DND-41 (cell line): ENCODE data around the gene AOPEP.
"Not testable (repeated sequence)": the region's sequence is repeated elsewhere in the genome, so short reads cannot be mapped to it uniquely, and the experiment has no call there.

ENCODE experiments used
- ATAC-seq: fragments of 200-7000 bp; cut with Tn5 transposase; 3 replicates; pipeline ENCODE4 v1.9.1; 2021; ENCODE audit warnings: low read depth; ENCODE audit not compliant: insufficient read depth
- DNase-seq: peaks from one replicate; pipeline ENCODE4 v3.0.0-alpha.2; 2020
- H2AFZ ChIP-seq: 2 replicates; pipeline ENCODE4 v1.6.0; 2012; ENCODE audit warnings: low read depth, low read length
- H3K27ac ChIP-seq: 2 replicates; pipeline ENCODE4 v1.5.1; 2012; ENCODE audit warnings: low read length, inconsistent platforms
- H3K27me3 ChIP-seq: fragments of 200-600 bp; sonication (generic); 2 replicates; pipeline ENCODE4 v1.6.0; 2012; ENCODE audit warnings: low read length, mild to moderate bottlenecking, inconsistent platforms; ENCODE audit not compliant: insufficient read depth, poor library complexity
- H3K36me3 ChIP-seq: 2 replicates; pipeline ENCODE4 v1.5.1; 2012; ENCODE audit warnings: low read length, inconsistent platforms; ENCODE audit not compliant: insufficient read depth
- H3K4me1 ChIP-seq: 2 replicates; pipeline ENCODE4 v1.5.1; 2012; ENCODE audit warnings: mild to moderate bottlenecking, low read length; ENCODE audit not compliant: insufficient read depth
- H3K4me2 ChIP-seq: 2 replicates; pipeline ENCODE4 v1.6.0; 2012; ENCODE audit warnings: mild to moderate bottlenecking, moderate library complexity, low read length, inconsistent platforms; ENCODE audit not compliant: insufficient read depth
- H3K4me3 ChIP-seq, 2 experiments: fragments of 200-600 bp in 1 of 2; shearing (Covaris generic) in 1 of 2; 2 replicates each; pipeline ENCODE4 v1.5.1; 2012 to 2016; ENCODE audit warnings: inconsistent platforms in 2 of 2, low read length in 2 of 2, mild to moderate bottlenecking in 2 of 2, low read depth in 1 of 2, moderate library complexity in 1 of 2
- H3K79me2 ChIP-seq: 2 replicates; pipeline ENCODE4 v1.6.0; 2012; ENCODE audit warnings: low read length, inconsistent platforms; ENCODE audit not compliant: insufficient read depth
- H3K9ac ChIP-seq: 2 replicates; pipeline ENCODE4 v1.6.0; 2012; ENCODE audit warnings: low read depth, mild to moderate bottlenecking, inconsistent platforms, low read length, moderate library complexity
- H3K9me3 ChIP-seq: 2 replicates; pipeline ENCODE4 v1.5.1; 2012; ENCODE audit warnings: low read length, moderate library complexity, mild to moderate bottlenecking, inconsistent platforms; ENCODE audit not compliant: insufficient read depth, severe bottlenecking
- H4K20me1 ChIP-seq: 2 replicates; pipeline ENCODE4 v1.6.0; 2012; ENCODE audit warnings: low read length; ENCODE audit not compliant: insufficient read depth
- CTCF ChIP-seq: IDR thresholded peaks from 2 replicates; pipeline ENCODE4 v1.5.1; 2012; ENCODE audit warnings: borderline replicate concordance, low read length, moderate library complexity, mild to moderate bottlenecking; ENCODE audit not compliant: poor library complexity, severe bottlenecking; ENCODE audit errors: extremely low read depth
- EZH2 ChIP-seq: IDR thresholded peaks from 3 replicates; pipeline ENCODE4 v1.6.1; 2012; ENCODE audit warnings: borderline replicate concordance, low read depth, mild to moderate bottlenecking, moderate library complexity, low read length, inconsistent platforms; ENCODE audit not compliant: severe bottlenecking

Gene AOPEP

GRCh38 chr9:95017661-95018060 lies 291.2 kb downstream of the AOPEP start:
- H3K36me3 ChIP-seq, result no peaks in the 10 kb centered on the region
- no peak overlapping the region for H3K4me3 ChIP-seq
- H3K27ac ChIP-seq, result no peak overlapping the region
- no peaks in the 10 kb centered on the region for H3K27me3 ChIP-seq
- H3K9ac ChIP-seq, result no peak overlapping the region
- no peaks in the 10 kb centered on the region for H4K20me1 ChIP-seq
- H3K4me2 ChIP-seq, result no peak overlapping the region
- DNase-seq, result no peak
- H3K4me1 ChIP-seq, result no peaks in the 10 kb centered on the region
- no peaks in the 10 kb centered on the region for H3K9me3 ChIP-seq
- H2AFZ ChIP-seq, result no peak overlapping the region
- H3K79me2 ChIP-seq, result no peaks in the 10 kb centered on the region
- no peak for ATAC-seq
- TF ChIP-seq EZH2, result no peak
- TF ChIP-seq CTCF, result no peak

- DNase-seq (no peak), ATAC-seq (no peak)
- H3K36me3 ChIP-seq, result no peaks in the 10 kb centered on the region
- H3K79me2 ChIP-seq, result no peaks in the 10 kb centered on the region
- no peaks in the 10 kb centered on the region for H3K27me3 ChIP-seq
- H3K4me2 ChIP-seq, result no peak overlapping the region
- H3K27ac ChIP-seq, result no peak overlapping the region
- no peaks in the 10 kb centered on the region for H3K9me3 ChIP-seq
- no peak overlapping the region for H3K4me3 ChIP-seq
- no peaks in the 10 kb centered on the region for H3K4me1 ChIP-seq
- H4K20me1 ChIP-seq, result no peaks in the 10 kb centered on the region
- H2AFZ ChIP-seq, result no peak overlapping the region
- no peak overlapping the region for H3K9ac ChIP-seq
- TF ChIP-seq CTCF (no peak), EZH2 (no peak)
Measured at GRCh38 chr9:95018099-95018936, 291.8 kb downstream of the AOPEP start.

GRCh38 chr9:95020644-95021043 lies 294.1 kb downstream of the AOPEP start:
- not testable (repeated sequence) for H2AFZ ChIP-seq, H3K79me2 ChIP-seq, H3K27me3 ChIP-seq, ATAC-seq, H3K4me2 ChIP-seq, H3K4me1 ChIP-seq, DNase-seq, H3K9me3 ChIP-seq, H3K9ac ChIP-seq, H3K36me3 ChIP-seq, H3K4me3 ChIP-seq, H4K20me1 ChIP-seq, H3K27ac ChIP-seq

GRCh38 chr9:95021166-95021886 lies 294.8 kb downstream of the AOPEP start:
- no peaks in the 10 kb centered on the region for H4K20me1 ChIP-seq
- H3K27me3 ChIP-seq, result no peaks in the 10 kb centered on the region
- H3K4me2 ChIP-seq, result no peak overlapping the region
- no peak overlapping the region for H3K27ac ChIP-seq
- no peaks in the 10 kb centered on the region for H3K79me2 ChIP-seq
- DNase-seq (no peak), ATAC-seq (no peak)
- no peaks in the 10 kb centered on the region for H3K4me1 ChIP-seq
- H3K4me3 ChIP-seq, result no peak overlapping the region
- no peak overlapping the region for H3K9ac ChIP-seq
- H3K36me3 ChIP-seq, result no peaks in the 10 kb centered on the region
- no peaks in the 10 kb centered on the region for H3K9me3 ChIP-seq
- TF ChIP-seq CTCF (no peak), EZH2 (no peak)
- no peak overlapping the region for H2AFZ ChIP-seq
